K562 (cell line): ENCODE measurements around the gene TMEM242. TPM values are rescaled to one million over a fixed set of nuclear protein-coding genes. Genes with fewer than 3 reads are reported as not detected.

Experiments used
- ATAC-seq: fragments of 200-7000 bp; cut with Tn5 transposase; 3 replicates; pipeline ENCODE4 v1.9.1; 2020; ENCODE audit warnings: moderate library complexity
- BruUV-seq: library from RNA; stranded (reverse); fragments of 400-500 nt; replicated peaks from 2 replicates; lab custom pipeline; 2021; lab: Mats Ljungman, UMichigan
- CTCF ChIA-PET: fragments of 300-600 bp; formaldehyde crosslinking; extraction: SDS; loops from one replicate; lab custom pipeline; 2021; ENCODE audit warnings: low intra/inter-chr PET ratio; lab: Yijun Ruan, JAX
- POLR2A ChIA-PET: fragments of 300-600, 350-650 bp; sonication (Branson Sonifier 250); formaldehyde crosslinking; extraction: SDS; loops from one replicate; lab custom pipeline; 2021; ENCODE audit warnings: antibody characterized with exemption, inconsistent platforms; lab: Yijun Ruan, JAX
- DNase-seq, 4 experiments: peaks; one replicate each; pipeline versions ENCODE4 v3.0.0 to v3.0.0-alpha.2; 2011 to 2018; ENCODE audit warnings: low spot score in 3 of 4, mixed read lengths in 3 of 4; ENCODE audit errors: extremely low read depth in 1 of 4
- FAIRE-seq: peaks from 2 replicates; lab custom pipeline; 2011; peaks lifted over from hg19 to GRCh38; lab: Jason Lieb, UNC
- H2AFZ ChIP-seq: 2 replicates; pipeline ENCODE4 v1.6.0; 2011; ENCODE audit warnings: low read depth, low read length, control low read depth, inconsistent platforms
- H3K27ac ChIP-seq: fragments of 200-600 bp; 3 replicates; pipeline ENCODE4 v1.8.0; 2011; ENCODE audit warnings: low read depth, mild to moderate bottlenecking, control low read depth, inconsistent platforms, low read length, moderate library complexity, mixed read lengths; ENCODE audit errors: extremely low read depth
- H3K27me3 ChIP-seq, 2 experiments: fragments of 300-600 bp in 1 of 2; 2 replicates in 1 of 2; 3 replicates in 1 of 2; pipeline versions ENCODE4 v1.6.0 to v1.8.0; 2011; ENCODE audit warnings: inconsistent platforms in 2 of 2, low read length in 2 of 2, mild to moderate bottlenecking in 1 of 2, mixed read lengths in 1 of 2, moderate library complexity in 1 of 2; ENCODE audit not compliant: control insufficient read depth in 2 of 2, insufficient read depth in 2 of 2
- H3K36me3 ChIP-seq: fragments of 300-600 bp; 3 replicates; pipeline ENCODE4 v1.8.0; 2011; ENCODE audit warnings: mild to moderate bottlenecking, low read length, inconsistent platforms; ENCODE audit not compliant: control insufficient read depth, insufficient read depth
- H3K4me1 ChIP-seq, 2 experiments: fragments of 200-600 bp in 1 of 2; replicated peaks in 1 of 2; 2 replicates in 1 of 2; 3 replicates in 1 of 2; pipeline versions ENCODE4 v1.5.1 to v1.8.0; 2011; ENCODE audit warnings: inconsistent platforms in 2 of 2, low read length in 2 of 2, mild to moderate bottlenecking in 1 of 2, mixed read lengths in 1 of 2, moderate library complexity in 1 of 2; ENCODE audit not compliant: control insufficient read depth in 2 of 2, insufficient read depth in 2 of 2
- H3K4me2 ChIP-seq: 2 replicates; pipeline ENCODE4 v1.6.1; 2011; ENCODE audit warnings: low read length, control low read depth, inconsistent platforms, mixed read lengths; ENCODE audit not compliant: insufficient read depth
- H3K4me3 ChIP-seq: fragments of 200-600 bp; sonication (generic), shearing (Covaris generic); 2 replicates; pipeline ENCODE4 v1.5.1; 2016; ENCODE audit warnings: control low read depth, inconsistent platforms
- H3K79me2 ChIP-seq: fragments of 200-600 bp; 3 replicates; pipeline ENCODE4 v1.8.0; 2011; ENCODE audit warnings: low read length, inconsistent platforms; ENCODE audit not compliant: control insufficient read depth, insufficient read depth
- H3K9ac ChIP-seq, 2 experiments: 2 replicates each; pipeline versions ENCODE4 v1.6.0 to v1.6.1; 2011; ENCODE audit warnings: low read depth in 2 of 2, low read length in 2 of 2, control low read depth in 1 of 2, inconsistent platforms in 1 of 2, mild to moderate bottlenecking in 1 of 2, mixed read lengths in 1 of 2; ENCODE audit not compliant: insufficient read depth in 1 of 2
- H3K9me1 ChIP-seq: one replicate; pipeline ENCODE4 v1.6.0; 2011; ENCODE audit warnings: inconsistent platforms, mild to moderate bottlenecking, low read length, moderate library complexity; ENCODE audit not compliant: control insufficient read depth, insufficient read depth
- H3K9me3 ChIP-seq: replicated peaks from 2 replicates; pipeline ENCODE4 v1.5.1; 2011; ENCODE audit warnings: low read depth, low read length, inconsistent platforms; ENCODE audit not compliant: control insufficient read depth, insufficient read depth
- H4K20me1 ChIP-seq: replicated peaks from 2 replicates; pipeline ENCODE4 v1.6.1; 2011; ENCODE audit warnings: low read length, inconsistent platforms, mixed read lengths; ENCODE audit not compliant: control insufficient read depth, insufficient read depth
- C11orf30 ChIP-seq: fragments of 450-650 bp; IDR thresholded peaks from 2 replicates; pipeline ENCODE4 v1.6.1; 2016; ENCODE audit warnings: low read depth, mild to moderate bottlenecking
- CEBPG ChIP-seq, 3 experiments: fragments of 200-800 bp in 1 of 3; sonication (Bioruptor generic) in 1 of 3; sonication (generic) in 1 of 3; formaldehyde crosslinking in 1 of 3; IDR thresholded peaks in 2 of 3; conservative IDR thresholded peaks in 1 of 3; 2 replicates each; pipeline versions ENCODE4 v1.6.1 to v1.8.0; 2016 to 2022; ENCODE audit warnings: missing compliant biosample characterization in 2 of 3, missing genetic modification characterization in 2 of 3, mild to moderate bottlenecking in 1 of 3, missing genetic modification reagents in 1 of 3
- KLF16 ChIP-seq: IDR thresholded peaks from 2 replicates; pipeline ENCODE4 v1.6.1; 2016; ENCODE audit warnings: antibody characterized with exemption
- NCOA1 ChIP-seq: fragments of 450-650 bp; IDR thresholded peaks from 2 replicates; pipeline ENCODE4 v1.6.1; 2016; ENCODE audit warnings: low read depth
- SREBF1 ChIP-seq: fragments of 150-350 bp; IDR thresholded peaks from 2 replicates; pipeline ENCODE4 v1.6.1; 2014; ENCODE audit warnings: antibody characterized with exemption, low read depth, low read length, borderline replicate concordance
- ZNF316 ChIP-seq: fragments of 450-650 bp; IDR thresholded peaks from 2 replicates; pipeline ENCODE4 v1.6.1; 2016
- ZNF785 ChIP-seq: fragments of 250-450 bp; sonication (Bioruptor Pico); IDR thresholded peaks from 2 replicates; pipeline ENCODE4 v1.4.0; 2020; ENCODE audit warnings: mild to moderate bottlenecking
- WGBS: fragments of 100-300 bp; shearing (Covaris generic); methylation state at CpG from one replicate; pipeline ENCODE4 v1.1.6; 2016; ENCODE audit warnings: low coverage, mixed read lengths; ENCODE audit not compliant: insufficient coverage; ENCODE audit errors: missing lambda C conversion rate; 5-methylcytosine and 5-hydroxymethylcytosine counted together
- in situ Hi-C: fragments of 300-500 bp; cut with MboI; formaldehyde crosslinking; loops from 4 replicates; pipeline ENCODE4 v1.15.0; 2018; ENCODE audit warnings: inconsistent platforms, mixed read lengths
- intact Hi-C: fragments of 100-400 bp; cut with micrococcal nuclease; formaldehyde crosslinking; loops from 2 replicates; pipeline ENCODE4 v1.14.2; 2022
- polyA plus RNA-seq, 8 experiments: library from polyadenylated mRNA; depleted of rRNA in 4 of 8; stranded (reverse) in 5 of 8; unstranded in 3 of 8; fragments of >200 nt; fragmentation: Nextera tagmentation in 2 of 8; fragmentation: Illumina TruSeq in 1 of 8; extraction: Ambion mirVana in 2 of 8; extraction: Trizol in 1 of 8; gene quantifications; 2 replicates each; pipeline versions ENCODE4 v1.2.1 to v1.2.3, GENCODE V29; 2011 to 2014; ENCODE audit warnings: inconsistent platforms in 1 of 8, missing spikeins in 1 of 8
- total RNA-seq, 7 experiments: library from RNA; depleted of rRNA in 6 of 7; stranded (reverse); fragments of >200 nt in 6 of 7; fragmentation: Illumina TruSeq in 2 of 7; extraction: Trizol in 2 of 7; gene quantifications; 2 replicates each; pipeline versions ENCODE4 v1.2.1 to v1.2.3, GENCODE V29; 2011 to 2021; ENCODE audit warnings: low replicate concordance in 1 of 7

TMEM242 gene
- total and polyA plus RNA-seq, 9 of the 15 experiments (the other 6 are each of a cell fraction or from before 2014, with no cell fraction given): 9.5 to 35.3 (median 16.5) TPM

- H3K27me3 ChIP-seq: no peaks in the 10 kb centered on the region
- no peaks in the 10 kb centered on the region for H3K79me2 ChIP-seq
- TF ChIP-seq ZNF785 (CRISPR knock-in tag) (no peak), KLF16 (no peak), SREBF1 (no peak), NCOA1 (no peak), ZNF316 (peak; percentile 54), CEBPG (CRISPR knock-in tag; IDR thresholded peaks at IDR 0.05) (no peak), CEBPG (tag; conservative IDR thresholded peaks at IDR 0.05 in 1 of 2, IDR thresholded peaks at IDR 0.05 in 1 of 2) (peak in 1 of 2 experiments; percentile 43; a peak in 1 of 4 replicates), C11orf30 (peak; percentile 53; the same call in 1 of the 2 replicates)
- H3K4me2 ChIP-seq: no peak overlapping the region
- no peaks in the 10 kb centered on the region for H3K9me1 ChIP-seq
- no peaks in the 10 kb centered on the region for H3K9me3 ChIP-seq
- no peak for FAIRE-seq
- H3K9ac ChIP-seq: no peak overlapping the region
- no peaks in the 10 kb centered on the region for H4K20me1 ChIP-seq
- no peak overlapping the region for H2AFZ ChIP-seq
- no peak overlapping the region for H3K27ac ChIP-seq
- intact Hi-C loops (no loop called here), in situ Hi-C loops (no loop called here)
- no peak overlapping the region for H3K4me3 ChIP-seq
- WGBS: 45% methylated on average over 10 of the region's 10 CpGs
- ChIA-PET POLR2A (interaction anchor here (1.0 to 1.9 kb wide), 4 partner anchors 9 to 241 kb away, joined by 3 to 6 read pairs (median 3); no protein-coding TSS in a partner anchor), CTCF (no interaction called here)
- no TSS peak for BruUV-seq
- no peaks in the 10 kb centered on the region for H3K36me3 ChIP-seq
- no peaks in the 10 kb centered on the region; a peak in 1 of 5 replicates for H3K4me1 ChIP-seq
- no peak for DNase-seq
- peak; percentile 37; the same call in 2 of the 3 replicates for ATAC-seq
These were observed 49.4 kb upstream of the TMEM242 start for GRCh38 chr6:157372501-157373280.
